Measurements from ENCODE around the gene PIWIL4.

- TF ChIP-seq CTCF (IDR thresholded peaks at IDR 0.05; ENCODE audit: borderline replicate concordance, extremely low read depth, low read length, poor library complexity, severe bottlenecking) (no peak), EZH2 (IDR thresholded peaks at IDR 0.05; ENCODE audit: borderline replicate concordance, low read depth, low read length, severe bottlenecking) (no peak)
Observed at GRCh38 chr11:94649254-94649653, 82.1 kb downstream of the PIWIL4 start.
